Astrocyte of the cerebellum (primary cell): ENCODE measurements around the gene LETM1.

Source experiments
- DNase-seq: peaks from one replicate; pipeline ENCODE4 v3.0.0-alpha.2; 2011; ENCODE audit warnings: low read depth
- H3K4me3 ChIP-seq: 2 replicates; pipeline ENCODE4 v1.5.1; 2011; ENCODE audit warnings: mild to moderate bottlenecking, low read depth, low read length, moderate library complexity
- CTCF ChIP-seq: IDR thresholded peaks from 2 replicates; pipeline ENCODE4 v1.5.1; 2012; ENCODE audit warnings: low read length, low read depth, moderate library complexity, mild to moderate bottlenecking; ENCODE audit errors: missing control alignments
- in situ Hi-C: cut with HindIII; loops from 2 replicates; pipeline ENCODE4 v1.10.0; 2017; ENCODE audit warnings: low sequenced_read_pairs

The LETM1 gene

DNA sequence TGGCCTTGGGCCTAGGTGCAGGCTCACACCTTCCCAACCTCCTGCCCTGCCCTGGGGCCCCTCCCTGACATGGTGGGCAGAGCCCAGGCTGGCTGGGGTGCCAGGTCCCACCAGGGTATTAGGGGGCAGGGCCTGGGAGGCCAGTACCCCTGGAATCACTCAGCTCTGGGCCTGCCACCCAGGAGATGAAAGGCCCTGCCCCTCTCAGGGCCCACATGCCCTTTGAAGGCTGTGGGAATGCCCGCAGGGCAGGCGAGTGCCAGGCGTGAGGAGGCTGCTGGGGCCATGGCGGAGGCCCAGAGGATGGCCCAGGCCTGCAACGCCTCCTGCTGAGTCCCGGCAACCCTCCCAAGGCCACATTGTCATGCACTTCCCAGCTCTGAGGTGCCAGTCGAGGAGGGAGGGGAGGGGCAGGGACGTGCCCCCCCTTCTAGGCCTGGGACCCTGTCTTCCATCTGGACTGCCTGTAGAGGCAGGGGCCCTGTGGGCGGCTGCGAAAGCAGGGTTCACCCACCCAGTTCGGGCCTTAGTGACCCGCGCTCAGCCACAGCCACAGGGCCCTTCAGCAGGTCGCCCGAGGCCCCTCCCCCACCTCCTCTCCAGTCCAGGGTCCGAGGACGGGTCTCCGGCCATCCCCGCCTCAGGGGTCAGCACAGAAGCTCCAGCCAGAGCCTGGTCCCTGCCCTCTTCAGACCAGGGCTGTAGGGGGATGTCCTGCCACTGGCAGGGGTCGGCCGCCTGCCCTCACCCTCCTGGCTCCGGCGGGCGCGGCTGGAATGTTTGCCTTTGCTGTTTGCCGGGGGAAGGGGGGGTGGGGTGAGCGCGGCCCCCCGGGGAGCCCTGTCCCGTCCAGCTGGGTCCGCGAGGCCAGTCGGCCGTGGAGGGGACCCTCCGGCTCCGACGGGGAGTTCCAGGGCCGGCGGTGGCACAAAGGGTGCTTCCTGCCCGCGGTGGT, 89.6 kb downstream of the LETM1 start:
- H3K4me3 ChIP-seq = peak overlapping the region; percentile 36
- no peak for TF ChIP-seq CTCF
- DNase-seq = no peak
- in situ Hi-C loops = no loop called here

DNA sequence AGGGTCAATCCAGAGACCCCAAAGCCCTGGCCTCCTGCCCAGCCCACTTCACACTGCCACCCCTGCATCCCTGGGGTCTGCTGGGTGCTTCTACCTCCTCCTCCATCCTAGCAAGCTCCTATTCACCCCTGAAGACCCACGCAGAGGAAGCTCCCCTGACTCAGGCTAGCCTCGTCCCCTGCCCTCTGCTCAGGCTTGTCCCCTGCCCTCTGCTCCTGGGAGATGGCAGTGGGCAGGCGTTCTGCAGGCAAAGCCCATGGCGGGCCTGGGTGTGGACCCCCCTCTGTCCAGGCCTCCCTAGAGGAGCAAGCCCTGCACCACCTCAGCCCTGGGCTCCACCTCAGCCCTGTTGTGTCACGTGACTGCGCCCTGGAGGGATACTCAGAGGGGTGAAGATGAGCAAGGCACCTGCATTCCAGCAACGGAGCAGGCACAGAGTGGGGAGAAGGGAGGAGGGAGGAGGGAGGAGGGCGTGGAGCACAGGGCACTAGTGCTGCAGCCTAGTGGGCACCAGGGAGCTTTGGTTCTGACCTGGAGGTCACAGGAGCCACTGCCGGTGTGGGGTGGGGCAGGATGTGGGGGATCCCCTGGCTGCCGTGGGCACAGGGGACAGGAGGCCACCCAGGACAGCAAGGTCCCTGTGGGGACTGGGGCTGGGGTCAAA, 90.4 kb downstream of the LETM1 start:
- no peak overlapping the region for H3K4me3 ChIP-seq
- no peak for DNase-seq
- in situ Hi-C loops = no loop called here
- no peak for TF ChIP-seq CTCF

- DNase-seq = no peak
- in situ Hi-C loops = no loop called here
- no peak overlapping the region for H3K4me3 ChIP-seq
- no peak for TF ChIP-seq CTCF
Measured at GRCh38 chr4:1764670-1765069, 91.3 kb downstream of the LETM1 start.

GRCh38 chr4:1763550-1764080, 92.3 kb downstream of the LETM1 start:
- TF ChIP-seq CTCF = peak; percentile 11
- peak; percentile 23 for DNase-seq
- in situ Hi-C loops = no loop called here
- no peak overlapping the region for H3K4me3 ChIP-seq

DNA sequence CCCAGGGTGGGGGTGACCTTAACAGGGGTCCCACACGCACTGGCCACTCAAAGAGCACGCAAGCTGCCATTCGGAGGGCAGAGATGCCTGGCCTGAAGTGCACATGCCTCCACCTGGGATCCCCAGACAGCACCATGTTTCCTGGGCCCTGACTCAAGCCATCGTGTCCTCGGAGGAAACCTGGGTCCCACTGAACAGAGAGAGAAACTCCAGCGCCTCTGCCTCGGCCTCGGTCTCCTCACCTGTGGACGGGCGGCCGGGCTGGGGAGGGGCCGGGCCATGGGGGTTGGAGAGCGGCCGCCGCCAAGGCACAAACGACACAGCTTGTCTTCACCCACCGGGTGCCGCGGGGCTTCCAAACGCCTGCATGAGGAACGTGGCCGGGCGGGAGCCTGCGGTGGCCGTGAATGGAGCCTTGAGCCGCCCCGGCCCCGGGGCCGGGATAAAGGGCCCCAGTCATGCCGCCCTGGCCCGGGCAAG, 92.8 kb downstream of the LETM1 start:
- no peak for DNase-seq
- in situ Hi-C loops = no loop called here
- H3K4me3 ChIP-seq = no peak overlapping the region
- TF ChIP-seq CTCF = no peak

- H3K4me3 ChIP-seq = no peak overlapping the region
- in situ Hi-C loops = no loop called here
- TF ChIP-seq CTCF = no peak
- DNase-seq = no peak
Measured at GRCh38 chr4:1762264-1763010, 93.5 kb downstream of the LETM1 start.
